NCI-H226 (cell line): ENCODE results near the gene RFNG.

ENCODE experiments used
- DNase-seq: peaks from one replicate; pipeline ENCODE4 v3.0.0-alpha.2; 2015

RFNG gene

GRCh38 chr17:82012640-82013295, 38.8 kb downstream of the RFNG start:
- DNase-seq, result no peak

GRCh38 chr17:82012261-82012639, 39.4 kb downstream of the RFNG start:
- no peak for DNase-seq

- no peak for DNase-seq
Measured at GRCh38 chr17:82011617-82012187, 39.9 kb downstream of the RFNG start.

- no peak for DNase-seq
Measured at GRCh38 chr17:82010575-82011525, 40.8 kb downstream of the RFNG start.

DNA sequence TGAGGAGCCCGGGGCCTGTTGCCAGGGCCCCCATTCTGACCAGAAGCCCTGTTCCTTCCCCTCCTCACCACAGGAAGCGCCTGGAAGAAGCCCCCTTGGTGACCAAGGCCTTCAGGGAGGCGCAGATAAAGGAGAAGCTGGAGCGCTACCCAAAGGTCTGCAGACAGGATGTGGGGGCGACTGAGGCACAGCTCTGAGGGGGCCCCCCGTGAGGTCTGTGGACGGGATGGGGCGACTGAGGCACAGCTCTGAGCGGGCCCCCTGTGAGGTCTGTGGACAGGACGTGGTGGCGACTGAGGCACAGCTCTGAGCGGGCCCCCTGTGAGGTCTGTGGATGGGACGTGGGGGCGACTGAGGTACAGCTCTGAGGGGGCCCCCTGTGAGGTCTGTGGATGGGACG, 42.2 kb downstream of the RFNG start:
- DNase-seq, result no peak

DNA sequence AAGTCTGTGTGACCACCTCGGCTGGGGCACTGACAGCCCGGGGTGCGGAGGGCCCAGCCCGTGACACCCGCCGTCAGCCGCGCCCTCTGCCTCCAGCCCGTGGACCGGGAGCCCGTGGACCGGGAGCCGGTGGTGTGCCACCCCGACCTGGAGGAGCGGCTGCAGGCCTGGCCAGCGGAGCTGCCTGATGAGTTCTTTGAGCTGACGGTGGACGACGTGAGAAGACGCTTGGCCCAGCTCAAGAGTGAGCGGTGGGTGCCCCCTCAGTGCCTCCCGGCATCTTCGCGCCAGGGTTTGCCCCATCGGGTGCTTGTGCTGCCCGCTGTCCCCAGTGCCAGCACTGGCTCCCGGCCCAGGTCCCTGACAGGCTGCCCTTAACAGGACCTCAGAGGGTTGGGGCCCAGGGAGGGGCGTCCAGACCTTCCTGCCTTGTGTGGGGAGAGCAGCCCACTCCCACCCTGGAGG, 42.6 kb downstream of the RFNG start:
- DNase-seq, result no peak

- no peak for DNase-seq
Measured at GRCh38 chr17:82008258-82008940, 43.2 kb downstream of the RFNG start.

GRCh38 chr17:82007495-82008257, 43.9 kb downstream of the RFNG start:
- no peak for DNase-seq

GRCh38 chr17:82007228-82007494, 44.5 kb downstream of the RFNG start:
- DNase-seq, result no peak

- DNase-seq, result peak; percentile 81
Measured at GRCh38 chr17:82006468-82007227, 45.0 kb downstream of the RFNG start.

GRCh38 chr17:82005701-82006348, 45.8 kb downstream of the RFNG start:
- no peak for DNase-seq

GRCh38 chr17:82004517-82005455, 46.8 kb downstream of the RFNG start:
- no peak for DNase-seq

DNA sequence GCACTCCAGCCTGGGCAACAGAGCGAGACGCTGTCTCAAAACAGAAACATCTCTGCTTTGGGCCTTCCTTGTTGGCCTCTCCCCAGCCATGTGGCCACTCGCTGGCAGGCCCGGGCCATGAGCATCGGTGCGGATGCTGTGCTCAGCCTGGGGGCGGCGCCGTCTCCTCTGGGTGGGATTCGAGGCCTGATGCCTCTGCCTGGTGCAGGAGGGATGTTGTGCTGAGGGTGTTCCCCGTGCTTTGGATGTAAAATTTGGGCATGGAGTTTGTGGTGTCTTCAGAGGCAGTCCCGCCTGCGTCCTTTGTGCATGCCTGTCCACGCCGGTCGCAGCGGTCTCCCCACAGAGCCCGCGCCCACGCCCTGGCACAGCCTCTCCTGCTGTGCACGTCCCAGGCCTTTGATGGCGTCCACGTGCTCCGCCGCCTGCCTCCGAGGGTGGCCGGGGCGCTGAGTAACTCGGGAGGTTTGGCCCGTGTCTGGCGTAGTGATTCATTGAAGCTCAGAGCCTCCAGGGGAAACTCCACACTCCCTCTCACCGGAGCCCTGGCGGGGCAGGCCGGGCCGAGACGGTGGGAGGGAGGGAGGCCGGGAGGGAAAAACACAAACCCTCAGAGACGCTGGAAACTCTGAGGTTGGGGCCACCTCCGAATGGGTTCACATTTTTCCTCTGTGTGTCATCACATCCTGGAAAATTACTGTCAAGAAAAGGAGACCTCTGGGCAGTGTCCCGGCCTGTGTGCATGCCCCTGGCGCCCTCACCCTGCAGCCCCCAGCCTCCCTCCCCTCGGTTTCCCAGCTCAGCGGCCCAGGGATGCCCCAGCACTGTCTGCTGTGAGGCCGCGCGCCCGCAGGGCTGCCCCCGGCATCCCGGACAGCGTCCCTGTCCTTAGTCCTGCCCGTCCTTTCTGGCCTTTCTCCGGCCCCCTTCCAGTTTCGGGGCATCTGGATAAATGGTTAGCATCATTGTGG, 47.9 kb downstream of the RFNG start:
- peak; percentile 99 for DNase-seq

DNA sequence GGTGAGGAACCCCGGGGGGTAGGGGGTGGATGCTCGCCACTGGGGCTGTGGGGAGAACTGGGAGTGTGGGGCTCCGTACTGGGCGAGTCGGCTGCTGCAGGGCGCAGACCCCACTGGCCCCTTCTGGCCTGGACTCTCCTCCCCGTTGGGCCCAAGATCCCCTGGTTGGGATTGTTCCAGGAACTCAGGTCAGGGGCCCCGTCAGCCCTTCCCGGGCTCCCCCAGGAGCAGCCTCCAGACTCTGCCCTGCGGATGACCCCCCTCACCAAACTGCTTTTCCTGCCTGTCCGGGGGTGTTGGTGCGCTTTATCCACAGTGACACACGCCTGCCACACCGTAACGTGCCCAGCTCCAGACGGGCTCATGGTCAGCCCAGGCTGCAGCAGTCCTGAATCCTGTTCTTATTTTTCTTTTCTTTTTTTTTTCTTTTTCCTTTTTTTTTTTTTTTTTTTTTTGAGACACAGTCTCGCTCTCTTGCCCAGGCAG, 50.0 kb downstream of the RFNG start:
- no peak for DNase-seq

DNA sequence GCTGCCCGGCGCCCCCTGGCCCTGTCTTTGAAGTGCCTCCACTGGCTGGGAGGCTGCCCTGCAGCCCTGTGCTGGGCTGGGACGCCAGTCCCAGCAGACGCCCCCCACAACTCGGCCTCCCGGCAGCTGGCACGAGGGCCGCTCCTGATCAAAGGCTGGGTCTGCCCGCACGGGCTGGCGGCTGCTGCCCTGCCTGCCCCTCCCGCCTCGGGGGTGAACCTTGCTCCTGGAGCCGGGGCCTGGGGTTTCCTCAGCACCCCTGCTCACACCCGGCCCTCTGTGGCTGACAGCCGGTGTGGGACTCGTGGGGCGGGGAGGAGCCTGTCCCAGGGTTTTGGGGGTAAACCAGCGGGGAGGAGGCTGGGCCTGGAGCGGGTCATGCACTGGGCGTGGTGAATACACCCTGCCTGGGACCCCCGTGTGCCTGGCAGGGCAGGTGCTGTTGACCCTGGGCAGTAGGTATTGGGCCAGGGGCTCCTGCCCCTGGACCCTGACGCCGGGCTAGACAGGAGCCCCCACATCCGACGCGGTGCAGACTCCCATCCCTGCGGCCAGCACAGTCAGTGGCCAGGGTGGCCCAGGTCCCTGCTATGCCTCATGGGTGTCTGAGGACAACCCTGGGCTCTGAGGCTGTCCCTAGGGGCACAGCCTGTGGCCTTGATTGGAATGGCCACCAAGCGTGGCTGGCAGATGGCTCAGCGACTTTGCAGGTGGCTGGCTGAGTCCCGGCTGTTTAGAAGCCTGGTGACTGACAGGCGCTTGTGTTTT, 50.6 kb downstream of the RFNG start:
- DNase-seq, result no peak

DNA sequence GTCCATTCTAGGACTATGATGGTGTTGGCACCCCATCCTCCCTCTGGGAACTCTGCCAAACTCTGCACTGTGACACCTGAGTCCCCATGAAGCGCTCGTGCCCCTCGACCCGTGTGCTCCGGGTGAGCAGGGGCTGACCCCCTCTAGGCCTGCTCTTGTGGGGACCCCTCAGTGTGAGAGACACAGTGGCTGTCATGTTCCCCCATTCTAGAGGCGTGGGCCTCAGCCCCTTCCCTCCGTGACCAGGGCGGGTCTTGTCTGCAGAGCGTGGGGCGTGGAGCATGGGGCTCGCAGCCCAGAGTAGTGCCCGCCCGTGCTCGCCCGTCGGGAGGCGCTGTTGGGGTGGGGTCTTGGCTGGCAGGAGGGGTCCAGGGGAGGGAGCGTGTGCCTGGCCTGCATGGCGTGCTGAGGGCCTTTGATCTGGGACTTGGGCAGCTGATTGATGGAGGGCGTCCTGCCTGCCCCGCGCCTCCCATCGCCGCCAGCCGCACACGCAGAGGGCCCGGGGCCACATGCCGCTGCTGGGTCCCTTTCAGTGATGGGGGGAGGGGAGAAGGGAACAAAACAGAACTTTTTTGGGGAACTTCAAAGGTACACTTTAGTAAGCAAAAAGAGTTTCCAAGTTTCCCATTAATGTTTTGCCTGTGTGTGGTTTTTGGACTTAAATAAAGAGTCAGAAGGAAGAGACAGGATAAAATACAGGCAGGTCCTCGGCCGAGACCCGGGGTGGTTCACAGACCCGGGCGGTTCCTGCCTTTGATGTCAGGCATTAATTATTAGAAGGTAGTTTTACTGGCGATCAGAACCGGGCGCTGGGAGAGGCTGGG, 51.4 kb downstream of the RFNG start:
- no peak for DNase-seq

GRCh38 chr17:81999587-81999975, 52.0 kb downstream of the RFNG start:
- DNase-seq, result no peak
